Measurements from ENCODE around the gene HEXD. TPM values are rescaled to one million over a fixed set of nuclear protein-coding genes. Genes with fewer than 3 reads are reported as not detected.
"Not testable (repeated sequence)": the region's sequence is repeated elsewhere in the genome, so short reads cannot be mapped to it uniquely, and the experiment has no call there.

HEXD gene
- total RNA-seq, 1 donor from 2014 or later = 11.4 TPM

GRCh38 chr17:82449131-82449882 is 31.2 kb downstream of the HEXD start:
- no peak for TF ChIP-seq CTCF (conservative IDR thresholded peaks at IDR 0.05; ENCODE audit: low read depth, low read length)
- no peak for DNase-seq (ENCODE audit: low read depth)
- peak overlapping the region; percentile 98 for H3K4me3 ChIP-seq (ENCODE audit: low read depth, low read length)

- no peak for TF ChIP-seq CTCF (conservative IDR thresholded peaks at IDR 0.05; ENCODE audit: low read depth, low read length)
- H3K4me3 ChIP-seq (ENCODE audit: low read depth, low read length) = peak overlapping the region; percentile 98
- DNase-seq (ENCODE audit: low read depth) = no peak
These were observed 31.8 kb downstream of the HEXD start for GRCh38 chr17:82449883-82450356.

- no peak for TF ChIP-seq CTCF (conservative IDR thresholded peaks at IDR 0.05; ENCODE audit: low read depth, low read length)
- H3K4me3 ChIP-seq (ENCODE audit: low read depth, low read length) = peak within 1 kb of the TSS; percentile 98
- no peak for DNase-seq (ENCODE audit: low read depth)
These were observed 32.4 kb downstream of the HEXD start, which contains the start of gene CYBC1 for GRCh38 chr17:82450357-82451106. Gene CYBC1, minus strand, starts transcription at chr17:82450752. Its CDS starts 1,498 bp downstream, at chr17:82449254.

GRCh38 chr17:82452162-82452561 is 34.0 kb downstream of the HEXD start:
- no peak overlapping the region for H3K4me3 ChIP-seq (ENCODE audit: low read depth, low read length)
- DNase-seq (ENCODE audit: low read depth) = no peak
- no peak for TF ChIP-seq CTCF (conservative IDR thresholded peaks at IDR 0.05; ENCODE audit: low read depth, low read length)

- not testable (repeated sequence) for DNase-seq (ENCODE audit: low read depth); H3K4me3 ChIP-seq (ENCODE audit: low read depth, low read length)
These were observed 35.0 kb downstream of the HEXD start for GRCh38 chr17:82453151-82453550.

GRCh38 chr17:82453706-82454105 is 35.6 kb downstream of the HEXD start:
- DNase-seq (ENCODE audit: low read depth); H3K4me3 ChIP-seq (ENCODE audit: low read depth, low read length): not testable (repeated sequence)

- DNase-seq (ENCODE audit: low read depth) = no peak
- TF ChIP-seq CTCF (conservative IDR thresholded peaks at IDR 0.05; ENCODE audit: low read depth, low read length) = no peak
- peak overlapping the region; percentile 87 for H3K4me3 ChIP-seq (ENCODE audit: low read depth, low read length)
These were observed 39.2 kb downstream of the HEXD start for GRCh38 chr17:82457073-82457928.
